Iris pigment epithelial cell (primary cell): ENCODE measurements around the gene SMIM44.
"Not testable (repeated sequence)": the region's sequence is repeated elsewhere in the genome, so short reads cannot be mapped to it uniquely, and the experiment has no call there.

Source experiments
- DNase-seq: peaks from one replicate; pipeline ENCODE4 v3.0.0-alpha.2; 2011; ENCODE audit warnings: low read depth

The SMIM44 gene

DNA sequence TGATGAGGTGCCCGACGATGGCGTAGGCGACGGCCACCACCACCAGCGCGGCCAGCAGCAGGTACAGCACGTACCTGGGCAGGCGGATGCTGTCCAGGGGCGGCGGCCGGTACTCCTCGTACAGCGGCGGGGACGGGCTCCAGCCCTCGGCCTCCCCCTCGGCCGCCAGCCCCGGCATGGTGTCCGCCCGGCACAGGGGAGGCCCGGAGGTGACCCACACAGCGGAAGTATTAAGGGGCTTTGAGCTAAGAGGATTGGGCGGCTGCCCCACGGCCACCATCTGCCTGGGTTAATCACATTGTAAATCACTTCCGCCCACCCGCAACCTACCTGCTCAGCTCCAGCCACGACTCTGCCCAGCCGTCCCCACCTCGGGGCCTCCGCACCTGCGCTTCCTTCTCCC, at the start of gene SMIM44:
Gene SMIM44 (minus strand): TSS at position 216 of the 403 bp plus-strand sequence. CDS start 38 bp downstream, at position 178.
- no peak for DNase-seq

DNA sequence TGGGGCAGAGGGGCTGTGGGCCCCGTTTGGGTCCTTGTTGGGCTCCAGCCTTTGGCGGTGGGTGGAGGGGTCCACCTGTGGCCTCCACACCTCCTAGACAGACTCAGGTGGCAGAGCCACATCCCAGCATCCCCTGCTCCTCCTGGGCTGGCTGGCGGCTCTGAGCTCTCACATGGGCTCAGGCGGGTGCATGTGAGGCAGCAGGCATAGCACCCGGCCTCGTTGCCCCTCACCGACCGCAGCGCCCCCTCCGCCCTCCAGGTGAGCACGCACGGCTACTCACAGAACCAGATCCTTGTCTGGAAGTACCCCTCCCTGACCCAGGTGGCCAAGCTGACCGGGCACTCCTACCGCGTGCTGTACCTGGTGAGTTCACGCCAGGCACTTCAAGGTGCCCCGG, 49.8 kb upstream of the SMIM44 start:
- no peak for DNase-seq

DNA sequence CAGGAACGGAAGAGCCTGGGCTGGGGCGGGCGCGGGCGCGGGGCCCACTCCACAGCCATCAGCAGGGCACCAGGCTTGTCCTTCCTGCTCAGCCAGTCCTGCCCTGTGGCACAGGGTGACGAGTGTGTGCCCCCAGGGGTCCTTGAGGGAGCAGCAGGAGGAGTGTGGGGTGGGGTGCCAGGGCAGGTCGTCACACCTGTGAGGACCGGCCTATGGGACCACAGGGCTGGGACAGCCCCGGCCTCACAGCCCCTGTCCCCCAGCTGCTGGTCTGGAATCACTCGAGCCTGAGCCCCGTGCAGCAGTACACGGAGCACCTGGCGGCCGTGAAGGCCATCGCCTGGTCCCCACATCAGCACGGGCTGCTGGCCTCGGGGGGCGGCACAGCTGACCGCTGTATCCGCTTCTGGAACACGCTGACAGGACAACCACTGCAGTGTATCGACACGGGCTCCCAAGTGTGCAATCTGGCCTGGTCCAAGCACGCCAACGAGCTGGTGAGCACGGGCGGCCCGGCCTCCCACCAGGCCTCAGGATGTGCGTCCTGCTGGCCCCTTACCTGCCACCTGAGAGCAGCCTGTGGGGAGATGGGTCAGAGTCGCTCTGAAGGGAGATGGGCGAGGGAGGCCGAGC, 49.0 kb upstream of the SMIM44 start:
- no peak for DNase-seq

DNA sequence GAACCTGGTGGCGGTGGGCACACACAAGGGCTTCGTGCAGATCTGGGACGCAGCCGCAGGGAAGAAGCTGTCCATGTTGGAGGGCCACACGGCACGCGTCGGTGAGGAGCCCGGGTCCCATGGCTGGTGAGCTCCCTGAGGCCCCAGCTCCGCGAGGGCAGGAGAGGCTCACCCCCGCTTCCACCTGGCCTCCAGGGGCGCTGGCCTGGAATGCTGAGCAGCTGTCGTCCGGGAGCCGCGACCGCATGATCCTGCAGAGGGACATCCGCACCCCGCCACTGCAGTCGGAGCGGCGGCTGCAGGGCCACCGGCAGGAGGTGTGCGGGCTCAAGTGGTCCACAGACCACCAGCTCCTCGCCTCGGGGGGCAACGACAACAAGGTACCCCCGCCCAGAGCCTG, 48.5 kb upstream of the SMIM44 start:
- DNase-seq = no peak

DNA sequence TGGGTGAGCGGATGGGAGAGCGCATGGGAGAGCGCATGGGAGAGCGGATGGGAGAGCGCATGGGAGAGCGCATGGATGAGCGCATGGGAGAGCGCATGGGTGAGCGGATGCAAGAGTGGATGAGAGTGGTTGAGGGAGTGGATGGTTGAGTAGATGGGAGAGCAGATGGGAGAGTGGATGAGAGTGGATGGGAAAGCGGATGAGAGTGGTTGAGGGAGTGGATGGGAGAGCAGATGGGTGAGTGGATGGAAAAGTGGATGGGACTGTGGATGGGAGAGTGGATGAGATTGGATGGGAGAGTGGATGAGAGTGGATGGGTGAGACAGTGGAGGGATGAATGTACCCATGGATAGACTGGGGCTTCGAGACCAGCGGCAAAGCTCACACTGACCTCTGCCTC, 47.1 kb upstream of the SMIM44 start:
- DNase-seq = no peak

DNA sequence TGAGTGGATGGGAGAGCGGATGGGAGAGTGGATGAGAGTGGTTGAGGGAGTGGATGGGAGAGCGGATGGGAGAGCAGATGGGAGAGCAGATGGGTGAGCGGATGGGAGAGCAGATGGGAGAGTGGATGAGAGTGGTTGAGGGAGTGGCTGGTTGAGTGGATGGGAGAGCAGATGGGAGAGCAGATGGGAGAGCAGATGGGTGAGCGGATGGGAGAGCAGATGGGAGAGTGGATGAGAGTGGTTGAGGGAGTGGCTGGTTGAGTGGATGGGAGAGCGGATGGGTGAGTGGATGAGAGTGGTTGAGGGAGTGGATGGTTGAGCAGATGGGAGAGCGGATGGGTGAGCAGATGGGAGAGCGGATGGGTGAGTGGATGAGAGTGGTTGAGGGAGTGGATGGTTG, 46.1 kb upstream of the SMIM44 start:
- not testable (repeated sequence) for DNase-seq

DNA sequence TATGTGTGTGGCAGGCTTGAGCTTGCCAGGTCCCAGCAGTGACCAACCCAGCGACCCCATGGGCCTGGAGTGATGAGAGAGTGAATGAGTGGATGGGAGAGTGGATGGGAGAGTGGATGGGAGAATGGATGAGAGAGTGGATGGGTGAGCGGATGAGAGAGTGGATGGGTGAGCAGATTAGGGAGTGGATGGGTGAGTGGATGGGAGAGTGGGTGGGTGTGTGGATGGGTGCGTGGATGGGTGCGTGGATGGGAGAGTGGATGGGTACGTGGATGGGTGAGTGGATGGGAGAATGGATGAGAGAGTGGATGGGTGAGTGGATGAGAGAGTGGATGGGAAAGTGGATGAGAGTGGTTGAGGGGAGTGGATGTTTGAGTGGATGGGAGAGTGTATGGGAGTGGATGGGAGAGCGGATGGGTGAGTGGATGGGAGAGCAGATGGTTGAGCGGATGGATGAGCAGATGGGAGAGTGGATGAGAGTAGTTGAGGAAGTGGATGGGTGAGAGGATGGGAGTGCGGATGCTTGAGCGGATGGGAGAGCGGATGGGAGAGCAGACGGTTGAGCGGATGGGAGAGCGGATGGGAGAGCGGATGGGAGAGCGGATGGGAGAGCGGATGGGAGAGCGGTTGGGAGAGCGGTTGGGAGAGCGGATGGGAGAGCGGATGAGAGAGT, 45.4 kb upstream of the SMIM44 start:
- DNase-seq = no peak

DNA sequence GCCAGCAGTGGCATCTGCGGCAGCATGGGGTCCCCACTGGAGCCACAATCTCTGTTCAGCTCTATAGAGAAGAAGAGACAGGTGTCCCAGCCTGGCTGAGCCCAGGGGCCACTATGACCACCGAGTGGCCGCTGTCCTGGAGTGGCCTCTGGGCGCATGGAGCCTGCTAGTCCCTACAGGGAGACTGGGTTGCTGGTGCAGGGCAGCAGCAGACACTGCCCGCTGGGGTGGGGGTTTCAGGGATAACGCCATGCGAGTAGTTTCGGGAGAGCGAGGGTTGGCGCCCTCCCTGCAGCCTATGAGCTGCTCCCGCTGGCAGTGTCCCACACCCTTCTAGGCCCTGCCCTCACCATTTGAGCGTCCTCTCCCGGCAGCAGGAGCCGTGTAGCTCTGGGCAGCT, 44.8 kb upstream of the SMIM44 start:
- DNase-seq = no peak

DNA sequence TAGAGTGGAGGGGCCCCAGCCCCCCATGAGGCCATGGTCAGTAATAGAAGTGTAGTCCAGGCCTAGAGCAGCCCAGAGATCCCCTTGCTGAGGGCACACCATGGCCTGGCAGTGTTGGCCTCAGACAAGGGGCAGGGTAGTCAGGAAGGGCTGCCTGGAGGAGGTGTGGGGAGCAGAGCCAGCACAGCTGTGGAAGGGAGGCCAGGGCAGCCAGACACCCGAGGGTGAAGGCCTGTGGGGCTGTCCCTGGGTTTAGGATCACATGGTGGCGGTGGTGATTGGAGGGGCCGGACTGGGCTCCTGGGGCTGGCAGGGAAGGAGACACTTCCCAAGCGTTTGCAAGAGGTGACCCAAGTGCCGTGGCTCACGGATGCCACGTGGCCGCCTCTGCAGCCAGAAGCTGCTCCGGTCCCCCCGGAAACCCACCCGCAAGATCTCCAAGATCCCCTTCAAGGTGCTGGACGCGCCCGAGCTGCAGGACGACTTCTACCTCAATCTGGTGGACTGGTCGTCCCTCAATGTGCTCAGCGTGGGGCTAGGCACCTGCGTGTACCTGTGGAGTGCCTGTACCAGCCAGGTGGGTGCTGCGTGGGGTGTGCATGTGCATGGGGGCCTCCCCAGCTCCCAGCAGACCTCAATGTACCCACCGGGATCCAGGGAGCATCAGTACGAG, 44.1 kb upstream of the SMIM44 start:
- no peak for DNase-seq

DNA sequence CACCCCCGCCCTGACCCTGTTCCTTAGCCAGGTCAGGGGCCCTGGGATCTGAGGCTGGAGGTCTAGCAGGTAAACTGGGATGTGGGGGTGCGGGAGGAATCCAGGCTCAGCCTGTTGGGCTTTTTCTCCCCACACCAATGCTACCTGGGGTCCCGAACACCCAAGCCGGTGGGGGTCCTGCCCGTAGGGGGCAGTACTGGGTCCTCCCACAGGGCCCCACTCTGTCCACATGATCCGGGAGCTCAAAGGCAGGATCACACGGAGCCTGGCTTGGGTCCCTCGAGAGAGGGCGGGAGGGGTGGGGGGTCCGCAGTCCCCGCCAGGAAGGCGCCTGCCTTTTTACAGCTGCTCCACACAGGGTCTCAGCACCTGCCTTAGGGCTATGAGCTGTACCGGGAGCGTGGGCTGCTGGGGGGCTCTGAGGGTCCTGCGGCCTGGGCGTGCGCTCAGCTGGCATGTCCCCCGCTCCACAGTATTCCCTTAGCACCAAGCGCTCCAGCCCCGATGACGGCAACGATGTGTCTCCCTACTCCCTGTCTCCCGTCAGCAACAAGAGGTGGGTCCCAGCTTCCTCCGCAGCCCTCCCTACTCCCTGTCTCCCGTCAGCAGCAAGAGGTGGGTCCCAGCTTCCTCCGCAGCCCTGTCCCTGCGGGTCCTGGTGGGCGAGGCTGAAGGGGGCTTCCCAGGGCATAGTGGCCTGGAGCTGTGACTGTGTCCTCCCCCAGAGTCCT, 43.4 kb upstream of the SMIM44 start:
- no peak for DNase-seq

DNA sequence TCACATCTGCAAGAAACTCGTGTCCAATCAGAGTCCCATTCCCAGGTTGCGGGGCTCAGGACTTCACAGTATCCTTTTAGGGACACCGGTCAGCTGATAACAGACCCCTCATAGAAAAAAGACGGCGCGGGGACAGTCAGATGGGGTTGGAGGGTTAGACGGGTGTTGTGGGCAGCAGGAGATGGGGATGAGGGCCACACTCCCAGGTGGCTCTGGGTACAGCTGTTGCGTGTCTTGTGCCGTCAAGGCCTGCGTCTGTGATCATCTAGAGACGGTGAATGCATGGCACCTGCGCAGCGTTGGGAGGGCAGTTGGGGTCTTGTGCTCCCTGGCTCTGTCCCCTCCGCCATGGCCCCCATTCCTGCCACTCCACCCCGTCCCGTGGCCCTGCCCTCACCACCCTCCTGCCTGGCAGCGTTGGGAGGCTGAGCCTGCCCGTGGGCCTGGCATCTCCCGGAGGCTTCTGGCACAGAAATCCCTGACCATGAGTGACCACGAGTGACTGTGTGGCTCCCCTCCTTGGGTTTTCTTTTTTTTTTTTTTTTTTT, 41.7 kb upstream of the SMIM44 start:
- no peak for DNase-seq

DNA sequence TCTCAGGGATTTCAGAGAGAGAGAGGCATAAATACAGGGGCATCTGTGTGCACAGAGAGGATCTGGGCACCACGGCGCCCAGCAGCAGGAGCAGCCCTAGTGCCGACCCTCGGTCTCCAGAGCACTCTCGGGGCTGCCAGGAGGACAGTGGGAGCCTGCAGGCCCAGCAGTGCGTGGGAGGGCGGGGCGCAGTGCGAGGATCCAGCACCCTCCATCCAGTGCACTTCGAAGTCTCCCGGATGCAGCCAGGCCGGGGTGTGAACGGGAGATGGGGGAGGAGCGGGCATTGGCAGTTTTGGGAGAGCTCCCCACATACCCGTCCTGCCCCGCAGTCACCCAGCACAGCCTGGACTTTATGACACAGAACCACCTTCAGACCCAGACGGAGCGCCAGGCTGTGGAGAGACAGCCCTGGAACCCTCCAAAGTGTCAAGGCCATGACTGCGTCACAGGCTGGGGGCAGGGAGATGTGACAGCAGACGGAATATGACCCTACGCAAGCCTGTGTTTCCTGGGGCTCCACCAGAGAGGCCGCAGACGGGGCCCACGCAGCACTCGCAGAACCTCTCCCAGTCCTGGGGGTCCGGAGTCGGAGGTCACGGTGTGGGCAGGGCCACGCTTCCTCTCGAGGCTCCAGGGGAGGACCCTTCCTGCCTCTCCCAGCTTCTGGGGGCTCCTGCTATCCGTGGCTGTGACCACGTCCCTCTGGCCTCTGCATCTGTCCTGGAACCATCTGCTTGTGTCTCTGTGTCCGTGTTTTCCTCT, 41.0 kb upstream of the SMIM44 start:
- no peak for DNase-seq

DNA sequence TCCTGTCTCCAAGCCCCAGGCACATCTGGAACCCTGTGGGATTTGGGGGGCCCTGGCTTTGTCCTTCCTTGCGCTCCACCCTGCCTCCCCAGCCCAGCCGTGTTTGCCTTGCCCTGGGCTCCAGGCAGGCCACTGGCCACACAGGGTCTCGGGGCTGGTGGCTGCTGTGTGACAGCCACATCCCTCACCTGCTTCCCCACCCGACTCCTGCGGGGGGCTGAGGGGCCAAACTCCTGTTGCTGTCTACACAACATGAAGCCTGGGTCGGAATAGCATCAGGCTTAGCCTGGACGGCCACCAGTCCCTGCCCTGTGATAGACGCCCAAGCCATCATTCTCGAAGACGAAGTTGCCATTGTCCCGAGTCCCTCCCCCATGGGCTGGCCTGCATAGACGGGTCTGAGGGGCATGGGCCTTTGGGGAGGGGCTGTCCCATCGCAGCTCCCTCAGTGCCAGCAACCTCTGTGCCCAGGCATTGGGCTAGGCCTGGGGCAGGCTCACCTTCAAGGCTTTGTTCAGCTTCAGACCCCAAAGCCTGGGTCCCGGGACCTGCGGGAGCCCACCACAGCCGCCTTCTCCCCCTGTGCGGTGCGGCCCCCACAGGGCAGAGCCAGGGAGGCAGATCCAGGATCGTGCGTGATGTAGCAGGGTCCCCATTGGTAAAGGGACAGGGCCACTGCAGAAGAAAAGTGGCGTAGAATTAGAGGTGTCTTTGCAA, 40.3 kb upstream of the SMIM44 start:
- no peak for DNase-seq

DNA sequence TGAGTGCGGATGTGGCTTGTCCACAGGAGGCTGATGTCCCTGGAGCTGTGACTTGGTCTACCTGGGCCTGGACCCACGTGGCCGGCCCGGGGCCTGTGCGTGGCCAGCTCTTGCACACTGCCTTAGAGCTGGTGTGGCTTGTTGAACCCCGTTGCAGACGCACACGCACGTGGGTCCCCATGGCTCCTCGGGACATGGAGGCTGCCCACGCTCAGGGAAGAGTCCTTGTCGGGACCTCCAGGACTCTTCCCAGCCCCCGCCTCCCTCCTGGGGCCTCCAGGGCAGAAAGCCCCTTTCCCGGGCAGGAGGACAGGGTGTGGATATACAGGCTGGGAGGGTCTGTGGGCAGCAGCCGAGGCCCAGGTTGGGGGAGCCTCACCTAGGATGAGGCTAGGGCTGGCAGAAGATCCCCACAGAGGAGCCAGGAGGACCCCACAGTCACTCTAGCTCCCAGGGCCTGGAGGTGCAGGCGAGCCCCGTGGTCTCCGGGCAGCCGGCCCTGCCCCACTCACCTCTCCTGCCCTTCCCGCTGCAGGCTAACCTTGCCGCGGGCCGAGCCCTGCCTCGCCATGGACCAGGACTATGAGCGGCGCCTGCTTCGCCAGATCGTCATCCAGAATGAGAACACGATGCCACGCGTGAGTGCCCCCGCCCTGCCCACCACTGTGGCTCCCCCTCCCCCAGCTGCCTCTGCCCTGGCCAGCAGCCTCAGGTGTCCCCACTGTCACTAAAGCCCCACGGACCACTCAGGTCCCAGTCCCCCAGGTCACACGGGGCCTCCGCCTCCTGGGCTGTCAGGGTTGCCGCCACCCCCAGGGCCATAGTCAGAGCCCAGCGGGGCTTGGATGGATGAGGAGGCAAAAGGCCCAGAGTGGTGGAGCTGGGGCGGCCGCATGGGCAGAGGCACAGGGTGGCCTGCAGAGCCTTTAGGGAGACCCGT, 39.5 kb upstream of the SMIM44 start:
- no peak for DNase-seq

DNA sequence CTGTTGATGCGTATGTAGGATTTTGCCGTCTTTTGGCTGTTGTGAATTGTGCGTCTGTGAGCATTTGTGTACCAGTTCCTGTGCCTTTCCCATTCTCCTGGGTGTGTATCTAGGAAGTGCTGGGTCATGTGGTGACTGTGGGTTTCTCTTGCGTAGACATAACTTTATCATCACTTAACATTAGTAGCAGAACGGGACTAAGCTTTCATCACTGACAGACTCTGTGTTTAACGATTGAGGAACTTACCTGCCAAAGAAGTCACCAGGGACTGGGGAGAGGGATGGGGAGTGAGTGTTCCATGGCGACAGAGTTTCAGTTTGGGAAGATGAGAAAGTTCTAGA, 37.8 kb upstream of the SMIM44 start:
- DNase-seq = no peak

DNA sequence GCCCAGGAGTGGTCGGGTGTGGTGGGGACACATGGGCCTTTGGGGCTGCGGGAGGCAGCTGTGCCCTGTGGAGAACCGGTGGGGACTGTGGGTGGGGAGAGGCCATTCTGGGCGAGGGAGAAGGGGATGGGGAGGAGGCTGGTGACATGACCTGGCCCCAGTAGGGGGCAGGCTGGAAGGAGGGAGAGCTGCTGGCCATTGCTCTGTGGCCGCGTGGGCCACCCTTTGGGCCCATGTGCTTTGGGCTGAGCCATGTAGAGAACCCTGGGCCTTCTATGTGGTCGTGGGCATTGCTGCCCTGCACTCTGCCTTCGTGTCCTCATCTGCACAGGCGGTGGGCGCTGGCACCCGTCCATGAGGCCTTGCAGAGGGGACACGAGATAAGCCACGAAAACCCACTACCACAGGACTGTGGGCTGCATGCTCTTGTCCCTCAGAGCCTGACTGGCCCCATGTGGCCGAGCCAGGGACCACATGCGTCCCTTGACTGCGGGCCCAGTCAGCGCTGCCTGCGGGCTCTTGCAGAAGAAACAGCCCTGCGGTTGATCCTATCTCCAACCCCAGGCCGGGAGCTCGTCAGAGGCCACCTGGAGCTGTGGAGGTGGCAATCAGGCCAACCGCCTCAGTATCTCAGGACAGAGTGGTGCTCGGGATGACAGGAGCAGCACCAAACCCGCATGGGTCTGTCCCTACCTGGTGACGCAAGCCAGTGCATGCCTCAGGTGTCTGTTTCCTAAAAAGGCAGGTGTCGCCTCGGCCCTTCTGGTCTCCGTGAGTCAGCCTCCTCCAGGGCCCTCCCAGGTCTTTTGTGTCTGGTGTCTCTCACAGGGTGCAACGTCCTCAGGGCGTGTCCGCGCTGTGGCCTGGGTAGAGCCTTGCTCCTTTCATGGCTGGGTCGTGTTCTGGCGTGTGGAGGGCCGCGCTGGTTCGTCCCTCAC, 37.2 kb upstream of the SMIM44 start:
- no peak for DNase-seq

DNA sequence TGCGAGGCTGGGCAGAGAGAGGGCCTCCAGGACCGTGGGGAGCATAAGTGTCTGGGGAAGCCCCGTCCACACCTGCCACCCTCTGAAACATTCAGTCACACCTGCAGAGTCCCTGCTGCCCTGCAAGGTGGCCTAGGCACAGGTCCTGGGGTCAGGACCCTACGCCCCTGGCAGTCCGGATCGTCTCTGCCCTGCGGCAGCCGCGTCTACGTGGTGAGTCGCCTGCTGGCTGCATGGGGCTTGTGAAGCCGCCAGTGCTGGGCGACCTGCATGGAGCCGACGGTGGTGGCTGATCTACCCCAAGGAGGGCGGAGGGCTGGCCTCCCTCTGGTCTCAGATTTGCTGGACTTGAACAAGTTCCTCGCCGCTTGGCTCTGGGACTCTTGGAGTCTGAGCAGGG, 35.9 kb upstream of the SMIM44 start:
- no peak for DNase-seq

DNA sequence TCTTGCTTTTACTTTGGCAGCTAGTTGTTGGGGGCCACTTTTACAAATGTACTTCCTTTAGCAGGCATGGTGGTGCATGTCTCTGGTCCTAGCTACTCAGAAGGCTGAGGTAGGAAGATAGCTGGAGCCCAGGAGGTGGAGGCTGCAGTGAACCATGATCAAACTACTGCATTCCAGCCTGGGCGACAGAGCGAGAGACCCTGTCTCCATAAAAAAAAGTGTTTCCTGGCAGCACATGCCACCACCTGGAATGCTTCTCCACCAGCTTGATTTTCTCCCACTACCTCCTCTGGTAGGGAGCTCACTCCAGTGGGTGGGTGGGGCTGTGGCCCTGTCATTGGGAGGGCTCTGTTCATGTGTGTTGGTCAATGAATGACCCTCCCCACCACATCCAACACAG, 35.4 kb upstream of the SMIM44 start:
- DNase-seq = no peak

DNA sequence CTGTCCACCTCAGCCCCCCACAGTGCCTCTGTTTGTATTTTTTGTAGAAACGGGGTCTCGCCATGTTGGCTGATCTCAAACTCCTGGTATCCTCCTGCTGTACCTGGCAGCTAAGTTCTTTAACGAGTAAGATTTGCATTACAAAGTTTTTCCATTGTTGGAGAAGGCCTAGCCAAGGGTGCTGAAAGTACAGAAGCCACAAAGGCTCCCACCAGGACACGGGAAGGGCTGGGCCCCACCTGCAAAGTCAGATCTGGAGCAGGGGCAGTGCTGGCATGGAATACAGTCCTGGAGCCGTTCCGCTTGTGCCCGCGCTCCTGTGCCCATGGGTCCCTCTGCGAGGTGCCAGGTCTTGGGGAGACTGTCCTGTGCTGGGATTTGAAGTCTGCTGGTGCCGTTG, 35.0 kb upstream of the SMIM44 start:
- DNase-seq = no peak
